Neuronal stem cell (in vitro differentiated cells): ENCODE measurements around the gene CATSPERD.

ENCODE experiments used
- DNase-seq: peaks from one replicate; pipeline ENCODE4 v3.0.0-alpha.2; 2013; ENCODE audit warnings: low spot score
- H2AFZ ChIP-seq: one replicate; pipeline ENCODE4 v1.6.1; 2013; ENCODE audit warnings: mild to moderate bottlenecking, low read length, inconsistent platforms
- H2AK5ac ChIP-seq: 2 replicates; pipeline ENCODE4 v1.6.1; 2013; ENCODE audit warnings: low read depth, mild to moderate bottlenecking, inconsistent platforms, low read length, moderate library complexity, mixed read lengths
- H2BK120ac ChIP-seq: 2 replicates; pipeline ENCODE4 v1.6.1; 2013; ENCODE audit warnings: low read depth, mild to moderate bottlenecking, inconsistent platforms, low read length, moderate library complexity, mixed read lengths
- H2BK12ac ChIP-seq: one replicate; pipeline ENCODE4 v1.6.1; 2013; ENCODE audit warnings: low read length, inconsistent platforms
- H2BK15ac ChIP-seq: 2 replicates; pipeline ENCODE4 v1.6.1; 2013; ENCODE audit warnings: mild to moderate bottlenecking, low read length, inconsistent platforms, mixed read lengths
- H2BK5ac ChIP-seq: one replicate; pipeline ENCODE4 v1.6.1; 2013; ENCODE audit warnings: inconsistent platforms, mild to moderate bottlenecking, low read length, moderate library complexity
- H3K14ac ChIP-seq: one replicate; pipeline ENCODE4 v1.6.1; 2013; ENCODE audit warnings: low read length, inconsistent platforms
- H3K18ac ChIP-seq: 2 replicates; pipeline ENCODE4 v1.6.1; 2013; ENCODE audit warnings: low read length, inconsistent platforms
- H3K23ac ChIP-seq: 2 replicates; pipeline ENCODE4 v1.6.1; 2013; ENCODE audit warnings: low read depth, mild to moderate bottlenecking, mixed read lengths, low read length, inconsistent platforms; ENCODE audit not compliant: poor library complexity
- H3K27ac ChIP-seq: replicated peaks from 3 replicates; pipeline ENCODE4 v1.5.1; 2013; ENCODE audit warnings: low read length, inconsistent platforms
- H3K27me3 ChIP-seq, 3 experiments: 2 replicates each; pipeline ENCODE4 v1.6.1; 2013; ENCODE audit warnings: low read length in 3 of 3, mild to moderate bottlenecking in 2 of 3, inconsistent platforms in 1 of 3, low read depth in 1 of 3, mixed read lengths in 1 of 3, moderate library complexity in 1 of 3; ENCODE audit not compliant: control insufficient read depth in 3 of 3, insufficient read depth in 3 of 3
- H3K36me3 ChIP-seq, 2 donors: replicated peaks in 1 of 2; 2 replicates each; pipeline ENCODE4 v1.6.1; 2013; ENCODE audit warnings: low read length in 2 of 2; ENCODE audit not compliant: control insufficient read depth in 2 of 2, insufficient read depth in 2 of 2
- H3K4ac ChIP-seq: 2 replicates; pipeline ENCODE4 v1.6.1; 2013; ENCODE audit warnings: inconsistent platforms, mild to moderate bottlenecking, low read length, moderate library complexity
- H3K4me1 ChIP-seq, 2 donors: 1 replicate in 1 of 2; 2 replicates in 1 of 2; pipeline ENCODE4 v1.6.1; 2013; ENCODE audit warnings: low read length in 2 of 2, low read depth in 1 of 2; ENCODE audit not compliant: control insufficient read depth in 2 of 2, insufficient read depth in 1 of 2
- H3K4me2 ChIP-seq: one replicate; pipeline ENCODE4 v1.6.1; 2013; ENCODE audit warnings: mild to moderate bottlenecking, low read length, inconsistent platforms; ENCODE audit not compliant: insufficient read depth, poor library complexity, severe bottlenecking
- H3K4me3 ChIP-seq, 2 donors: 2 replicates each; pipeline ENCODE4 v1.5.1; 2013; ENCODE audit warnings: low read length in 2 of 2, mild to moderate bottlenecking in 2 of 2, inconsistent platforms in 1 of 2, moderate library complexity in 1 of 2
- H3K79me1 ChIP-seq: one replicate; pipeline ENCODE4 v1.6.1; 2013; ENCODE audit warnings: low read depth, mild to moderate bottlenecking, inconsistent platforms, low read length, moderate library complexity
- H3K9ac ChIP-seq: one replicate; pipeline ENCODE4 v1.6.1; 2013; ENCODE audit warnings: mild to moderate bottlenecking, low read depth, low read length, inconsistent platforms; ENCODE audit not compliant: poor library complexity
- H3K9me3 ChIP-seq, 2 donors: replicated peaks in 1 of 2; 2 replicates each; pipeline versions ENCODE3 to v1.6.1; 2013; ENCODE audit warnings: low read length in 2 of 2, mild to moderate bottlenecking in 2 of 2, inconsistent platforms in 1 of 2, low read depth in 1 of 2, mixed read lengths in 1 of 2, moderate library complexity in 1 of 2; ENCODE audit not compliant: control insufficient read depth in 2 of 2, insufficient read depth in 1 of 2
- H4K8ac ChIP-seq: one replicate; pipeline ENCODE4 v1.6.1; 2013; ENCODE audit warnings: low read depth, mild to moderate bottlenecking, inconsistent platforms, low read length, moderate library complexity
- H4K91ac ChIP-seq: one replicate; pipeline ENCODE4 v1.6.1; 2013; ENCODE audit warnings: low read length, low read depth, mild to moderate bottlenecking, inconsistent platforms; ENCODE audit not compliant: poor library complexity
- WGBS, 2 donors: extraction: QIAGEN DNeasy Blood & Tissue Kit; methylation state at CpG; one replicate each; pipeline ENCODE4 v1.1.7; 2013; ENCODE audit warnings: missing lambda C conversion rate in 2 of 2, mixed read lengths in 1 of 2; ENCODE audit not compliant: insufficient read length in 2 of 2, insufficient replicate concordance in 1 of 2; ENCODE audit errors: extremely low coverage in 2 of 2; 5-methylcytosine and 5-hydroxymethylcytosine counted together

The CATSPERD gene

GRCh38 chr19:5805462-5806132 lies 85.2 kb downstream of the CATSPERD start:
- no CpG with 5 or more reads among the region's 46 CpGs for WGBS, 2 donors
- Histone ChIP-seq H3K27ac (no peak overlapping the region), H2BK12ac (no peak overlapping the region), H3K9me3 (peaks cover 0 to 5% of the 10 kb centered on the region in 2 donors), H3K4me2 (peak overlapping the region; percentile 66), H3K4ac (no peak overlapping the region), H3K14ac (peak overlapping the region; percentile 56), H2AK5ac (no peak overlapping the region), H3K4me1 (peaks cover 18 to 24% of the 10 kb centered on the region in 2 donors), H3K36me3 (no peaks in the 10 kb centered on the region), H4K91ac (no peak overlapping the region), H3K79me1 (peaks cover 7% of the 10 kb centered on the region), H3K27me3 (peaks cover 0 to 13% (median 13%) of the 10 kb centered on the region in 3 experiments), H3K9ac (peak overlapping the region; percentile 81), H2AFZ (peak overlapping the region; percentile 92), H3K23ac (peak overlapping the region; percentile 43), H2BK15ac (peak overlapping the region; percentile 96), H4K8ac (no peak overlapping the region), H3K4me3 (peak overlapping the region; percentile 45 to 76), H3K18ac (peak overlapping the region; percentile 83), H2BK120ac (no peak overlapping the region), H2BK5ac (no peak overlapping the region)
- peak; percentile 82 for DNase-seq

DNA sequence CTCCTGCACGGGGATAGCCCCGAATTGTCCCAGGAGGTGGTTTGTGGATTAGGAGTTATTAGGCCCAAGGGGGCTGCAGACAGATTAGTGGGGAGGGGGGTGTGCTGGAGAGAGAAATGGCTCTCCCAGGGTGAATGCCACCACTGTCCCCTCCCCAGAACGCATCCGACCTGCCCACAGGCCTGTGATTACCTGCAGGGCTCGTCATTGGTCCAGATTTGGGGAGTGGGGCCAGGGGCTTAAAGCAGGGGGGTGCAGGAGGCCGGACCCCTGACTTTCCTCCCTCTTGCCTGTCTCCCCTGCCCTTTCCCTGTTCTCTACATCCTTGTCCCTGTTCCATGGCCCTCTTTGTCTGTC lies 85.7 kb downstream of the CATSPERD start:
- no peaks in the 10 kb centered on the region for H3K36me3 ChIP-seq
- H4K8ac ChIP-seq, result no peak overlapping the region
- H2AK5ac ChIP-seq, result peak overlapping the region; percentile 58
- H2BK120ac ChIP-seq, result no peak overlapping the region
- peak overlapping the region in 1 of 2 donors; percentile 29 for H3K4me3 ChIP-seq
- peak overlapping the region; percentile 72 for H4K91ac ChIP-seq
- H3K4ac ChIP-seq, result no peak overlapping the region
- peak overlapping the region; percentile 70 for H3K9ac ChIP-seq
- peaks cover 7% of the 10 kb centered on the region for H3K79me1 ChIP-seq
- H3K27me3 ChIP-seq, result peaks cover 0 to 13% (median 13%) of the 10 kb centered on the region in 3 experiments
- H3K18ac ChIP-seq, result peak overlapping the region; percentile 89
- H3K23ac ChIP-seq, result peak overlapping the region; percentile 43
- no peak for DNase-seq
- H3K14ac ChIP-seq, result no peak overlapping the region
- peak overlapping the region; percentile 96 for H2BK15ac ChIP-seq
- H3K27ac ChIP-seq, result no peak overlapping the region
- H2AFZ ChIP-seq, result peak overlapping the region; percentile 92
- no peak overlapping the region for H2BK12ac ChIP-seq
- peak overlapping the region; percentile 32 for H3K4me2 ChIP-seq
- no CpG with 5 or more reads among the region's 6 CpGs for WGBS, 2 donors
- peaks cover 18 to 24% of the 10 kb centered on the region in 2 donors for H3K4me1 ChIP-seq
- H2BK5ac ChIP-seq, result peak overlapping the region; percentile 45
- H3K9me3 ChIP-seq, result peaks cover 0 to 5% of the 10 kb centered on the region in 2 donors

- Histone ChIP-seq H3K79me1 (peaks cover 7% of the 10 kb centered on the region), H2BK120ac (no peak overlapping the region), H2BK12ac (no peak overlapping the region), H2BK15ac (peak overlapping the region; percentile 96), H3K36me3 (no peaks in the 10 kb centered on the region), H3K18ac (no peak overlapping the region), H4K8ac (no peak overlapping the region), H2AK5ac (no peak overlapping the region), H3K14ac (no peak overlapping the region), H3K9me3 (peaks cover 0 to 5% of the 10 kb centered on the region in 2 donors), H3K4me3 (no peak overlapping the region), H3K4me2 (no peak overlapping the region), H3K4me1 (peaks cover 17 to 22% of the 10 kb centered on the region in 2 donors), H2BK5ac (no peak overlapping the region), H3K27me3 (peaks cover 0 to 13% (median 13%) of the 10 kb centered on the region in 3 experiments), H3K23ac (no peak overlapping the region), H3K4ac (no peak overlapping the region), H3K9ac (no peak overlapping the region), H2AFZ (peak overlapping the region; percentile 92), H3K27ac (no peak overlapping the region), H4K91ac (no peak overlapping the region)
- DNase-seq, result no peak
- no CpG with 5 or more reads among the region's 5 CpGs for WGBS, 2 donors
These were observed 86.5 kb downstream of the CATSPERD start for GRCh38 chr19:5806905-5807304.

GRCh38 chr19:5808120-5808816 lies 87.8 kb downstream of the CATSPERD start:
- H4K91ac ChIP-seq, result no peak overlapping the region
- peaks cover 0 to 13% (median 12%) of the 10 kb centered on the region in 3 experiments for H3K27me3 ChIP-seq
- DNase-seq, result no peak
- no peak overlapping the region for H3K27ac ChIP-seq
- no peak overlapping the region for H4K8ac ChIP-seq
- no peaks in the 10 kb centered on the region for H3K36me3 ChIP-seq
- no peak overlapping the region for H3K4me2 ChIP-seq
- peaks cover 4% of the 10 kb centered on the region for H3K79me1 ChIP-seq
- no peak overlapping the region for H2BK15ac ChIP-seq
- no CpG with 5 or more reads among the region's 21 CpGs for WGBS, 2 donors
- H2BK120ac ChIP-seq, result no peak overlapping the region
- no peak overlapping the region for H3K14ac ChIP-seq
- no peak overlapping the region for H3K4me3 ChIP-seq
- no peak overlapping the region for H2BK5ac ChIP-seq
- H3K23ac ChIP-seq, result no peak overlapping the region
- H2BK12ac ChIP-seq, result no peak overlapping the region
- H3K18ac ChIP-seq, result no peak overlapping the region
- H3K9ac ChIP-seq, result no peak overlapping the region
- peaks cover 11 to 14% of the 10 kb centered on the region in 2 donors for H3K4me1 ChIP-seq
- no peak overlapping the region for H2AK5ac ChIP-seq
- peaks cover 0 to 5% of the 10 kb centered on the region in 2 donors for H3K9me3 ChIP-seq
- H2AFZ ChIP-seq, result no peak overlapping the region
- H3K4ac ChIP-seq, result no peak overlapping the region
